ENCODE measurements around the gene PDE4D.
A peak's percentile ranks its signal among the peaks of the same experiment; 100 is the strongest.
"Not testable (repeated sequence)": the region's sequence is repeated elsewhere in the genome, so short reads cannot be mapped to it uniquely, and the experiment has no call there.

PDE4D gene

DNA sequence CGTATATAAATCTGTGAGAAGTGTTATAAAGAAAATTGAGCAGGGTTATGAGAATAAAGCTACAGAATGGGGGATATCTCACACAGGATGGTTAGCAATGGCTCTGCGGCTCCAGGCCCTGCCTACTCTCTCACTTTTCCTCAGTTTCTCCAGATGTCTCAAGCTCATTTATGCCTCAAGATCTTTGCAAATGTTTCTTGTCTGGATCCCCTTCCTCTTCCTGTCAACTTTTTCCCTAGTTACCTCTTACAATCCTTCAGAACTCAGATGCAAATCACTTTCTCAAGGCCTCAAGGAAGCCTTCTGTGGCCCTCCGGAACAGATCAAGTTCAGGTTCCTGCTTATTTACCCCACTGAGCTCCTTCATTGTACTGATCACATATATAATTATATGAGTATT, 924.3 kb downstream of the PDE4D start:
- Mint-ChIP-seq H3K9me3 (no peaks in the 10 kb centered on the region), H3K4me1 (ENCODE audit: low read depth in 2 of 2) (peaks cover 0 to 11% of the 10 kb centered on the region in 2 donors), H3K27ac (peak overlapping the region in 1 of 2 donors; percentile 58), H3K36me3 (ENCODE audit: insufficient read depth) (peaks cover 39% of the 10 kb centered on the region), H3K27me3 (no peaks in the 10 kb centered on the region), H3K4me3 (no peak overlapping the region)
- no peak for DNase-seq
- no peak for ATAC-seq (replicated peaks)

- no peaks in the 10 kb centered on the region for H3K9me3 Mint-ChIP-seq
- H3K27me3 Mint-ChIP-seq: peaks cover 0 to 6% of the 10 kb centered on the region in 2 donors
- peaks cover 30% of the 10 kb centered on the region for H3K36me3 Mint-ChIP-seq (ENCODE audit: insufficient read depth)
- ATAC-seq (replicated peaks): no peak
- peak overlapping the region in 1 of 2 donors; percentile 58 for H3K27ac Mint-ChIP-seq
- DNase-seq: no peak
- H3K4me3 Mint-ChIP-seq: no peak overlapping the region
- H3K4me1 Mint-ChIP-seq (ENCODE audit: low read depth in 2 of 2): peaks cover 0 to 11% of the 10 kb centered on the region in 2 donors
These were observed 925.2 kb downstream of the PDE4D start for GRCh38 chr5:58968350-58968749.

DNA sequence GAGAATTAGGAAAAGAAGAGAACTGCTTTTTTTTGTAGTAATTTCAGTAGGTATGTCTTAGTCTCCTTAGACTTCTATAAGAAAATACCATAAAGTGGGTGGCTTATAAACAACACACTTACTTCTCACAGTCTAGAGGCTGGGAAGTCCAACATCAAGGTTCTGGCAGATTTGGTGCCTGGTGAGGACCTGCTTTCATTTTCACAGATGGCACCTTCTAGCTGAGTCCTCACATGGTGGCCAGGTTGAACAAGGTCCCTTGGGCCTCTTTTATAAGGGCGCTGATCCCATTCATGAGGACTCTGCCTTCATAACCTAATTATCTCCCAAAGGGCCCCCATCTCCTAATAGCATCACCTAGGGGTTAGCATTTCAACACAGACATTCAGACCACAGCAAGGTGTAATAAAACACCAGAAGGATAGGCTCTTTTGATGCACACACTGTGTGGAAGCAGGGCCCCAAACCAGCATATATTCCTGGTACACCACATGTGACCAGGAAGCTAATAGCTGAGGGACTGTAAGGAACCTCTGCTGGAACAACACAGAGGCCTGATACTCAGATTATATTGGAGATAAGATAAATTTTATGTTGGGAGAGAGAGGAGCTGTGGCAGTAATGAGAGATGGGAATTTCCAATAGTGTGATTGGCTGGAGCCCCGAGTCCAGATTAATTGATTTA, 925.8 kb downstream of the PDE4D start:
- no peak for ATAC-seq (replicated peaks)
- peaks cover 0 to 8% of the 10 kb centered on the region in 2 donors for H3K27me3 Mint-ChIP-seq
- H3K27ac Mint-ChIP-seq: peak overlapping the region in 1 of 2 donors; percentile 29
- no peak for DNase-seq
- peaks cover 0 to 11% of the 10 kb centered on the region in 2 donors for H3K4me1 Mint-ChIP-seq (ENCODE audit: low read depth in 2 of 2)
- no peaks in the 10 kb centered on the region for H3K9me3 Mint-ChIP-seq
- H3K36me3 Mint-ChIP-seq (ENCODE audit: insufficient read depth): peaks cover 24% of the 10 kb centered on the region
- no peak overlapping the region for H3K4me3 Mint-ChIP-seq

GRCh38 chr5:58965677-58966414, 927.7 kb downstream of the PDE4D start:
- no peak overlapping the region for H3K4me3 Mint-ChIP-seq
- H3K36me3 Mint-ChIP-seq (ENCODE audit: insufficient read depth): peaks cover 13% of the 10 kb centered on the region
- peaks cover 0 to 8% of the 10 kb centered on the region in 2 donors for H3K27me3 Mint-ChIP-seq
- no peak overlapping the region for H3K27ac Mint-ChIP-seq
- ATAC-seq (replicated peaks) (peak; percentile 62), DNase-seq (no peak)
- peaks cover 0 to 11% of the 10 kb centered on the region in 2 donors for H3K4me1 Mint-ChIP-seq (ENCODE audit: low read depth in 2 of 2)
- no peaks in the 10 kb centered on the region for H3K9me3 Mint-ChIP-seq

DNA sequence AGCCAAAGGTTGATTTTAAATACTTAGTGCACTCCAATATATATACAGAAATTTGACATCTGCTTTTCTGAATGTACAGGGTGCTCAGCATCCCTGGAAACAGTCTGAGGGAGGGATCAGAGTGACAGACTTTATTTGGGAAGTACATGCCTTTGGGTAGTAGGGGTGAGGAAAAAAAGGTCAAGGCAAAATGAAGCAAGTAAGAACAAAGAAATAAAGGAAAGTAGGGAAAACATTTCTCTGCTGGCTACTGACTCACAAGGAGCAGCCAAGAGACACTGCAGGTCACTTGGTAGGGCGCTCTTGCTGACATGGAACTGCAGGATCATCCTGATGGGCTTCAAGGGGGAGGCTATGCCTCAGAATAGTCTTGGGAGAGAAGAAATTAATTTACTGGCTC, 929.7 kb downstream of the PDE4D start:
- H3K9me3 Mint-ChIP-seq: no peaks in the 10 kb centered on the region
- H3K4me3 Mint-ChIP-seq: no peak overlapping the region
- ATAC-seq (replicated peaks) (no peak), DNase-seq (no peak)
- H3K27me3 Mint-ChIP-seq: peaks cover 0 to 8% of the 10 kb centered on the region in 2 donors
- H3K27ac Mint-ChIP-seq: no peak overlapping the region
- H3K4me1 Mint-ChIP-seq (ENCODE audit: low read depth in 2 of 2): peaks cover 0 to 11% of the 10 kb centered on the region in 2 donors
- H3K36me3 Mint-ChIP-seq (ENCODE audit: insufficient read depth): peaks cover 5% of the 10 kb centered on the region

DNA sequence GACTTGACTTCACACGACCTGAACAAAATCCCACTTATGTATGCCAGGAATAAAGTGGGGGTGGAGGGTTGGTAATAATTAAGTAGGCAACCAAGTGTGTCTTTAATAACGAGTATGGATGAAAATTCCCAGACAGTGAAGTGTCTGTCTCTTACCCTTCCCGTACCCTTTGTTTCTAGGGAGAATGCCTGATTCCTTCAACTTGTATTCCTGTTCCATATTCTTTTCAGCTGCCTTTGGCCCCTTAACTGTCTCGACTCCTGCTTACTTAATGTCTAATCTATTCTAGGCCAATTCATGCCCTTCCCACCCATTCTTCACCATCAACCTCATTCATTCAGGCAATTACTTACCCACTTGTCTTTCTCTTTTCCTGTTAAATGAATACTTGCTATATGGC, 930.2 kb downstream of the PDE4D start:
- Mint-ChIP-seq H3K27me3 (peaks cover 0 to 8% of the 10 kb centered on the region in 2 donors), H3K9me3 (no peaks in the 10 kb centered on the region), H3K27ac (no peak overlapping the region), H3K36me3 (ENCODE audit: insufficient read depth) (peaks cover 2% of the 10 kb centered on the region), H3K4me3 (no peak overlapping the region), H3K4me1 (ENCODE audit: low read depth in 2 of 2) (peaks cover 0 to 11% of the 10 kb centered on the region in 2 donors)
- no peak for DNase-seq
- ATAC-seq (replicated peaks): no peak

GRCh38 chr5:58961631-58962280, 931.8 kb downstream of the PDE4D start:
- no peak for DNase-seq
- H3K4me3 Mint-ChIP-seq: no peak overlapping the region
- peaks cover 0 to 8% of the 10 kb centered on the region in 2 donors for H3K27me3 Mint-ChIP-seq
- H3K27ac Mint-ChIP-seq: no peak overlapping the region
- H3K4me1 Mint-ChIP-seq (ENCODE audit: low read depth in 2 of 2): peaks cover 0 to 4% of the 10 kb centered on the region in 2 donors
- no peaks in the 10 kb centered on the region for H3K9me3 Mint-ChIP-seq
- no peak for ATAC-seq (replicated peaks)
- peaks cover 2% of the 10 kb centered on the region for H3K36me3 Mint-ChIP-seq (ENCODE audit: insufficient read depth)

- no peaks in the 10 kb centered on the region for H3K4me1 Mint-ChIP-seq (ENCODE audit: low read depth in 2 of 2)
- H3K4me3 Mint-ChIP-seq: no peak overlapping the region
- no peak for DNase-seq
- no peaks in the 10 kb centered on the region for H3K9me3 Mint-ChIP-seq
- peaks cover 0 to 5% of the 10 kb centered on the region in 2 donors for H3K27me3 Mint-ChIP-seq
- no peak for ATAC-seq (replicated peaks)
- H3K27ac Mint-ChIP-seq: no peak overlapping the region
- H3K36me3 Mint-ChIP-seq (ENCODE audit: insufficient read depth): no peaks in the 10 kb centered on the region
These were observed 934.8 kb downstream of the PDE4D start for GRCh38 chr5:58958701-58959100.

DNA sequence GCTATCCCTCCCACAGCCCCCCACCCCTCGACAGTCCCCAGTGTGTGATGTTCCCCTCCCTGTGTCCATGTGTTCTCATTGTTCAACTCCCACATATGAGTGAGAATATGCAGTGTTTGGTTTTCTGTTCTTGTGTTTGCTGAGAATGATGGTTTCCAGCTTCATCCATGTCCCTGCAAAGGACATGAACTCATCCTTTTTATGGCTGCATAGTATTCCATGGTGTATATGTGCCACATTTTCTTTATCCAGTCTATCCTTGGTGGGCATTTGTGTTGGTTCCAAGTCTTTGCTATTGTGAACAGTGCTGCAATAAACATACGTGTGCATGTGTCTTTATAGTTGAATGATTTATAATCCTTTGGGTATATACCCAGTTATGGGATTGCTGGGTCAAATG, 940.3 kb downstream of the PDE4D start:
- H3K36me3 Mint-ChIP-seq (ENCODE audit: insufficient read depth); H3K9me3 Mint-ChIP-seq; DNase-seq; H3K27ac Mint-ChIP-seq; H3K4me1 Mint-ChIP-seq (ENCODE audit: low read depth in 2 of 2); ATAC-seq (replicated peaks); H3K4me3 Mint-ChIP-seq: not testable (repeated sequence)
- peaks cover 21 to 29% of the 10 kb centered on the region in 2 donors for H3K27me3 Mint-ChIP-seq

- no peak for ATAC-seq (replicated peaks)
- Mint-ChIP-seq H3K4me1 (ENCODE audit: low read depth in 2 of 2) (no peaks in the 10 kb centered on the region), H3K36me3 (ENCODE audit: insufficient read depth) (no peaks in the 10 kb centered on the region), H3K27me3 (peaks cover 21 to 35% of the 10 kb centered on the region in 2 donors), H3K27ac (no peak overlapping the region), H3K4me3 (no peak overlapping the region), H3K9me3 (peaks cover 1 to 7% of the 10 kb centered on the region in 2 donors)
- DNase-seq: no peak
These were observed 943.3 kb downstream of the PDE4D start for GRCh38 chr5:58950224-58950623.

- Mint-ChIP-seq H3K27ac (no peak overlapping the region), H3K4me1 (ENCODE audit: low read depth in 2 of 2) (no peaks in the 10 kb centered on the region), H3K36me3 (ENCODE audit: insufficient read depth) (no peaks in the 10 kb centered on the region), H3K9me3 (no peaks in the 10 kb centered on the region), H3K4me3 (no peak overlapping the region), H3K27me3 (peaks cover 14 to 34% of the 10 kb centered on the region in 2 donors)
- DNase-seq (no peak), ATAC-seq (replicated peaks) (no peak)
These were observed 947.3 kb downstream of the PDE4D start for GRCh38 chr5:58946230-58946629.

DNA sequence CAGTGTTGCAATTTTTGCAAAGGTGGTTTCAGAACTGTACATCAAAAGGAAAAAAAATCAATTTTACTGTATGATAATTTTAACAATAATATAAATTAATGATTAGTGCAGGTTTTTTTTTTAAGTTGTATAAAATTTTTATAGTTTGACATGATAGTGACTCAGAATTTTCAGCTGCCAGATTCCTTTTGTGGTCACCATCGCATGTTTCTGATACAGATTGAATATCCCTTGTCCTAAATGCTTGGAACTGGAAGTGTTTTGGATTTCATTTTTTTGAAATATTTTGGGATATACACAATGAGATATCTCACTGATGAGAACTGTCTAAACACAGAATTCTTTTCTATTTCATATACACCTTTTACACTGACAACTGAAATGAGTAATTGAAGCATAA, 949.3 kb downstream of the PDE4D start:
- ATAC-seq (replicated peaks): no peak
- no peaks in the 10 kb centered on the region for H3K9me3 Mint-ChIP-seq
- no peak for DNase-seq
- no peak overlapping the region for H3K4me3 Mint-ChIP-seq
- H3K27ac Mint-ChIP-seq: no peak overlapping the region
- no peaks in the 10 kb centered on the region for H3K36me3 Mint-ChIP-seq (ENCODE audit: insufficient read depth)
- H3K4me1 Mint-ChIP-seq (ENCODE audit: low read depth in 2 of 2): no peaks in the 10 kb centered on the region
- H3K27me3 Mint-ChIP-seq: peaks cover 0 to 29% of the 10 kb centered on the region in 2 donors

- ATAC-seq (replicated peaks) (no peak), DNase-seq (no peak)
- H3K4me1 Mint-ChIP-seq (ENCODE audit: low read depth in 2 of 2): no peaks in the 10 kb centered on the region
- H3K36me3 Mint-ChIP-seq (ENCODE audit: insufficient read depth): no peaks in the 10 kb centered on the region
- H3K27ac Mint-ChIP-seq: no peak overlapping the region
- no peaks in the 10 kb centered on the region for H3K9me3 Mint-ChIP-seq
- H3K4me3 Mint-ChIP-seq: no peak overlapping the region
- H3K27me3 Mint-ChIP-seq: peaks cover 14 to 51% of the 10 kb centered on the region in 2 donors
These were observed 953.1 kb downstream of the PDE4D start for GRCh38 chr5:58940446-58940845.

All from effector memory CD8-positive, alpha-beta T cell (primary cell).